GM12878 (cell line): ENCODE measurements around the gene AMPH. TPM values are rescaled to one million over a fixed set of nuclear protein-coding genes. Genes with fewer than 3 reads are reported as not detected.

Experiments used
- ATAC-seq: fragments of 200-7000 bp; cut with Tn5 transposase; 3 replicates; pipeline ENCODE4 v1.9.1; 2020; ENCODE audit warnings: mild to moderate bottlenecking, moderate library complexity
- BruUV-seq: library from RNA; stranded (reverse); fragments of 400-500 nt; replicated peaks from 2 replicates; lab custom pipeline; 2021; lab: Mats Ljungman, UMichigan
- CTCF ChIA-PET: fragments of 300-600 bp; sonication (Branson Sonifier 250); formaldehyde crosslinking; extraction: SDS; loops from one replicate; lab custom pipeline; 2021; ENCODE audit warnings: inconsistent platforms; lab: Yijun Ruan, JAX
- POLR2A ChIA-PET: fragments of 350-600 bp; formaldehyde crosslinking; extraction: SDS; loops from one replicate; lab custom pipeline; 2021; ENCODE audit warnings: inconsistent platforms; lab: Charles Lee
- RAD21 ChIA-PET: fragments of 300-600 bp; sonication (Branson Sonifier 250); formaldehyde crosslinking; loops from one replicate; lab custom pipeline; 2023; ENCODE audit warnings: antibody characterized with exemption; ENCODE audit not compliant: unreplicated experiment; lab: Charles Lee
- SMC1A ChIA-PET: fragments of 300-600 bp; sonication (Branson Sonifier 250); formaldehyde crosslinking; loops from one replicate; lab custom pipeline; 2023; ENCODE audit not compliant: unreplicated experiment, uncharacterized antibody; lab: Charles Lee
- DNase-seq: peaks from one replicate; pipeline ENCODE4 v3.0.0-alpha.2; 2011; ENCODE audit warnings: low read depth, low spot score
- FAIRE-seq: peaks from 3 replicates; lab custom pipeline; 2011; peaks lifted over from hg19 to GRCh38; lab: Jason Lieb, UNC
- H2AFZ ChIP-seq: 2 replicates; pipeline ENCODE4 v1.6.0; 2011; ENCODE audit warnings: low read depth, low read length, control low read depth; ENCODE audit not compliant: control insufficient read depth
- H3K27ac ChIP-seq: 2 replicates; pipeline ENCODE4 v1.5.1; 2011; ENCODE audit warnings: control low read depth; ENCODE audit not compliant: control insufficient read depth, insufficient read depth
- H3K27me3 ChIP-seq, 2 experiments: replicated peaks in 1 of 2; 2 replicates each; pipeline versions ENCODE4 v1.6.0 to v1.6.1; 2011; ENCODE audit warnings: low read length in 1 of 2; ENCODE audit not compliant: control insufficient read depth in 2 of 2, insufficient read depth in 2 of 2
- H3K36me3 ChIP-seq, 2 experiments: 2 replicates each; pipeline ENCODE4 v1.5.1; 2011; ENCODE audit warnings: low read length in 1 of 2; ENCODE audit not compliant: control insufficient read depth in 2 of 2, insufficient read depth in 2 of 2
- H3K4me1 ChIP-seq: 2 replicates; pipeline ENCODE4 v1.6.1; 2011; ENCODE audit warnings: mild to moderate bottlenecking, low read length, moderate library complexity, mixed read lengths; ENCODE audit not compliant: control insufficient read depth, insufficient read depth
- H3K4me2 ChIP-seq: 2 replicates; pipeline ENCODE4 v1.6.0; 2011; ENCODE audit warnings: control low read depth; ENCODE audit not compliant: control insufficient read depth, insufficient read depth
- H3K4me3 ChIP-seq: fragments of 200-600 bp; sonication (generic); 2 replicates; pipeline ENCODE4 v1.5.1; 2016
- H3K79me2 ChIP-seq: 2 replicates; pipeline ENCODE4 v1.6.0; 2011; ENCODE audit warnings: low read length; ENCODE audit not compliant: control insufficient read depth, insufficient read depth
- H3K9ac ChIP-seq: 2 replicates; pipeline ENCODE4 v1.8.0; 2011; ENCODE audit warnings: low read length, control low read depth, mixed read lengths; ENCODE audit not compliant: control insufficient read depth, insufficient read depth
- H3K9me3 ChIP-seq: replicated peaks from 3 replicates; pipeline ENCODE4 v1.5.1; 2011; ENCODE audit warnings: mild to moderate bottlenecking, low read length; ENCODE audit not compliant: control insufficient read depth, insufficient read depth
- H4K20me1 ChIP-seq: 2 replicates; pipeline ENCODE4 v1.6.0; 2011; ENCODE audit not compliant: control insufficient read depth, insufficient read depth
- CBFB ChIP-seq: IDR thresholded peaks from 2 replicates; pipeline ENCODE4 v1.6.1; 2016; ENCODE audit warnings: antibody characterized with exemption, low read depth
- CHD1 ChIP-seq: IDR thresholded peaks from 2 replicates; pipeline ENCODE4 v1.6.1; 2012; ENCODE audit warnings: low read depth, low read length, improper control_type of control experiment
- ESRRA ChIP-seq: IDR thresholded peaks from 2 replicates; pipeline ENCODE4 v1.6.1; 2012; ENCODE audit warnings: mild to moderate bottlenecking, low read length, improper control_type of control experiment
- FOXM1 ChIP-seq: IDR thresholded peaks from 2 replicates; pipeline ENCODE4 v1.6.1; 2012; ENCODE audit warnings: low read depth, mild to moderate bottlenecking, inconsistent platforms, low read length, moderate library complexity
- IKZF1 ChIP-seq: fragments of 450-650 bp; conservative IDR thresholded peaks from 2 replicates; pipeline ENCODE4 v1.6.1; 2017; ENCODE audit warnings: antibody characterized with exemption, mild to moderate bottlenecking
- IRF4 ChIP-seq: IDR thresholded peaks from 2 replicates; pipeline ENCODE4 v1.6.1; 2011; ENCODE audit warnings: low read depth, low read length
- JUND ChIP-seq: IDR thresholded peaks from 2 replicates; pipeline ENCODE4 v1.6.1; 2012; ENCODE audit warnings: low read depth, mild to moderate bottlenecking, low read length, improper control_type of control experiment, moderate library complexity
- LARP7 ChIP-seq: fragments of 450-650 bp; IDR thresholded peaks from 2 replicates; pipeline ENCODE4 v1.6.1; 2017; ENCODE audit warnings: mild to moderate bottlenecking
- MTA2 ChIP-seq: fragments of 450-650 bp; IDR thresholded peaks from 2 replicates; pipeline ENCODE4 v1.6.1; 2016; ENCODE audit warnings: low read depth, mild to moderate bottlenecking, moderate library complexity
- MXI1 ChIP-seq: fragments of 150-350 bp; IDR thresholded peaks from 2 replicates; pipeline ENCODE4 v1.6.1; 2011; ENCODE audit warnings: low read depth, mild to moderate bottlenecking, inconsistent platforms, low read length, improper control_type of control experiment
- NFXL1 ChIP-seq: fragments of 450-650 bp; IDR thresholded peaks from 2 replicates; pipeline ENCODE4 v1.6.1; 2017; ENCODE audit warnings: antibody characterized with exemption, mild to moderate bottlenecking, borderline replicate concordance
- NR2F1 ChIP-seq: fragments of 450-650 bp; conservative IDR thresholded peaks from 2 replicates; pipeline ENCODE4 v1.6.1; 2017; ENCODE audit warnings: mild to moderate bottlenecking
- POLR2AphosphoS2 ChIP-seq: IDR thresholded peaks from 2 replicates; pipeline ENCODE4 v1.6.1; 2011; ENCODE audit warnings: low read depth, mild to moderate bottlenecking, low read length, improper control_type of control experiment, moderate library complexity
- SMAD1 ChIP-seq: fragments of 450-650 bp; IDR thresholded peaks from 2 replicates; pipeline ENCODE4 v1.6.1; 2018; ENCODE audit warnings: mild to moderate bottlenecking, low read depth; ENCODE audit not compliant: partially characterized antibody
- STAT1 ChIP-seq: fragments of 450-650 bp; conservative IDR thresholded peaks from 2 replicates; pipeline ENCODE4 v1.6.1; 2014; ENCODE audit warnings: antibody characterized with exemption, mild to moderate bottlenecking
- TBL1XR1 ChIP-seq: IDR thresholded peaks from 2 replicates; pipeline ENCODE4 v1.6.1; 2012; ENCODE audit warnings: low read depth, low read length, improper control_type of control experiment
- TCF3 ChIP-seq: IDR thresholded peaks from 2 replicates; pipeline ENCODE4 v1.6.1; 2012; ENCODE audit warnings: low read depth, mild to moderate bottlenecking, low read length, borderline replicate concordance; ENCODE audit not compliant: insufficient read depth
- WGBS: methylation state at CpG from one replicate; pipeline ENCODE4 v1.1.6; 2016; ENCODE audit warnings: low lambda C conversion rate; ENCODE audit not compliant: insufficient replicate concordance, insufficient coverage; ENCODE audit errors: missing lambda C conversion rate; 5-methylcytosine and 5-hydroxymethylcytosine counted together
- in situ Hi-C: fragments of 300-500 bp; cut with MboI; formaldehyde crosslinking; loops from 9 replicates; pipeline ENCODE4 v1.14.3; 2018; ENCODE audit warnings: mixed read lengths
- intact Hi-C: fragments of 100-400 bp; cut with micrococcal nuclease; formaldehyde crosslinking; loops from one replicate; pipeline ENCODE4 v1.14.2; 2022; ENCODE audit not compliant: unreplicated experiment
- polyA plus RNA-seq, 11 experiments: library from polyadenylated mRNA; depleted of rRNA in 4 of 11; unstranded in 6 of 11; stranded (reverse) in 5 of 11; fragments of >200 nt; fragmentation: Nextera tagmentation in 4 of 11; fragmentation: Illumina TruSeq in 1 of 11; extraction: Ambion mirVana in 4 of 11; extraction: Trizol in 1 of 11; gene quantifications; 1 replicate in 1 of 11; 2 replicates in 10 of 11; pipeline versions ENCODE4 v1.2.1 to v1.2.3, GENCODE V29; 2011 to 2016; ENCODE audit warnings: inconsistent platforms in 2 of 11, missing spikeins in 2 of 11, low read depth in 1 of 11
- total RNA-seq, 4 experiments: library from RNA; depleted of rRNA in 3 of 4; stranded (reverse); fragments of >200 nt in 3 of 4; fragmentation: Illumina TruSeq in 1 of 4; extraction: Trizol in 1 of 4; gene quantifications; 2 replicates each; pipeline versions ENCODE4 v1.2.1 to v1.2.3, GENCODE V29; 2013 to 2021
- TF ChIP-seq, protein P1 (sequence below): fragments of 450-650 bp; IDR thresholded peaks from 2 replicates; pipeline ENCODE4 v1.6.1; 2017; ENCODE audit warnings: mild to moderate bottlenecking, low read depth, inconsistent platforms; ENCODE audit not compliant: poor library complexity, severe bottlenecking
- TF ChIP-seq, protein P2 (sequence below): fragments of 450-650 bp; IDR thresholded peaks from 2 replicates; pipeline ENCODE4 v1.6.1; 2017; ENCODE audit warnings: mild to moderate bottlenecking, moderate library complexity

Gene AMPH
- total and polyA plus RNA-seq, 10 of the 15 experiments (the other 5 are each of a cell fraction or from before 2014, with no cell fraction given), result 0.03 to 0.24 (median 0.08) TPM; not detected in 2

DNA sequence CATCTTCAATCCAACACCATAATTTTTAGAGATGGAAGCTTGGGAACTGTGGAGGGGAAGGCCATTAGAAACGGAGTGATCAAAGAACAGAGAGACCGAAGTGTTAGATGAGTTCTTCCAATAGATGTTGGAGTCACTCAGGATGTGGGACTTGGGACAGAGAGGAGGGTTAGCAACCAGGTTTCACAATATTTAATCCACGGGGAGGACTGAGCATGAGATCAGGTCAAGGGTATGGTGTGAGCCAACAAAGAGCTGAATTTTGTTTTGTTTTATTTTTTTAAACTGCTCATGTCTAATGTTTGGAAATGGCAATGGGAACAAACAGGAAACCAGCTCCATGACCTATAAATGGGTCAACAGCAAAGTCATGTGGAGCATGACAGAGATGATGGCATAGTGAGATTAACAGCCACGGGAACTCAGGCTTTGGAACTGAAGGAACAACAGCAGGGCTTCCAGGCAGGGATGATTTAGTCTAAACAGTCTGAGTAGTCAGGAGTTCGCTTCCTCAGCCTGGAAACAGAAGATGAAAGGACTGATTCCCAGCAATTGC, 38.9 kb upstream of the AMPH start (continued):
- no peak for TF ChIP-seq JUND
- no peak for TF ChIP-seq TBL1XR1
- TF ChIP-seq FOXM1, result no peak
- no peak for TF ChIP-seq ESRRA

DNA sequence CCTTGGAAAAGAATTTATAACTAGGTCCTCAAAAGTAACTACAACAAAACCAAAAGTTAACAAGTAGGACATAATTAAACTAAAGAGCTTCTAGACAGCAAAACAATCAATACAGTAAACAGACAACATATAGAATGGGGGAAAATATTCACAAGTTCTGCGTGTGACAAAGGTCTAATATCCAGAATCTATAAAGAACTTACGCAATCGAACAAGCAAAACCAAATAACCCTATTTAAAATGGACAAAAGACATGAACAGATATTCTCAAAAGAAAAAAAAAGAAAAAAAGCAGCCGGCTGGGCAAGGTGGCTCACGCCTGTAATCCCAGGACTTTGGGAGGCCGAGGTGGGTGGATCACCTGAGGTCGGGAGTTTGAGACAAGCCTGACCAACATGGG, 33.8 kb upstream of the AMPH start:
- FAIRE-seq (no peak), DNase-seq (no peak), ATAC-seq (no peak)
- Histone ChIP-seq H2AFZ (no peak overlapping the region), H3K36me3 (no peaks in the 10 kb centered on the region), H3K9ac (no peak overlapping the region), H4K20me1 (no peaks in the 10 kb centered on the region), H3K79me2 (no peaks in the 10 kb centered on the region), H3K9me3 (no peaks in the 10 kb centered on the region), H3K4me2 (no peak overlapping the region), H3K4me3 (no peak overlapping the region), H3K27me3 (no peaks in the 10 kb centered on the region), H3K4me1 (no peaks in the 10 kb centered on the region), H3K27ac (no peak overlapping the region)
- in situ Hi-C loops (loop anchor here (5.0 kb wide), 1 partner anchor 268 kb away; no protein-coding TSS in a partner anchor), intact Hi-C loops (no loop called here)
- POLR2A ChIA-PET, result no interaction called here
- SMC1A ChIA-PET, result interaction anchor here (1.5 kb wide), 1 partner anchor 265 kb away, joined by 3 read pairs; no protein-coding TSS in a partner anchor
- WGBS, result 42% methylated on average over 7 of the region's 7 CpGs
- CTCF ChIA-PET, result interaction anchor here (1.0 to 1.1 kb wide), 2 partner anchors 10 to 295 kb away, joined by 3 to 5 read pairs; no protein-coding TSS in a partner anchor
- BruUV-seq, result no TSS peak
- RAD21 ChIA-PET, result no interaction called here
- TF ChIP-seq TCF3, result no peak
- TF ChIP-seq MTA2, result no peak
- no peak for TF ChIP-seq IKZF1
- no peak for TF ChIP-seq NR2F1
- no peak for TF ChIP-seq SMAD1
- TF ChIP-seq CBFB, result no peak
- TF ChIP-seq, protein P1, sequence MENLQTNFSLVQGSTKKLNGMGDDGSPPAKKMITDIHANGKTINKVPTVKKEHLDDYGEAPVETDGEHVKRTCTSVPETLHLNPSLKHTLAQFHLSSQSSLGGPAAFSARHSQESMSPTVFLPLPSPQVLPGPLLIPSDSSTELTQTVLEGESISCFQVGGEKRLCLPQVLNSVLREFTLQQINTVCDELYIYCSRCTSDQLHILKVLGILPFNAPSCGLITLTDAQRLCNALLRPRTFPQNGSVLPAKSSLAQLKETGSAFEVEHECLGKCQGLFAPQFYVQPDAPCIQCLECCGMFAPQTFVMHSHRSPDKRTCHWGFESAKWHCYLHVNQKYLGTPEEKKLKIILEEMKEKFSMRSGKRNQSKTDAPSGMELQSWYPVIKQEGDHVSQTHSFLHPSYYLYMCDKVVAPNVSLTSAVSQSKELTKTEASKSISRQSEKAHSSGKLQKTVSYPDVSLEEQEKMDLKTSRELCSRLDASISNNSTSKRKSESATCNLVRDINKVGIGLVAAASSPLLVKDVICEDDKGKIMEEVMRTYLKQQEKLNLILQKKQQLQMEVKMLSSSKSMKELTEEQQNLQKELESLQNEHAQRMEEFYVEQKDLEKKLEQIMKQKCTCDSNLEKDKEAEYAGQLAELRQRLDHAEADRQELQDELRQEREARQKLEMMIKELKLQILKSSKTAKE, result no peak
- no peak for TF ChIP-seq IRF4
- no peak for TF ChIP-seq CHD1
- no peak for TF ChIP-seq LARP7
- no peak for TF ChIP-seq STAT1
- TF ChIP-seq NFXL1, result no peak
- TF ChIP-seq MXI1, result no peak
- TF ChIP-seq, protein P2, sequence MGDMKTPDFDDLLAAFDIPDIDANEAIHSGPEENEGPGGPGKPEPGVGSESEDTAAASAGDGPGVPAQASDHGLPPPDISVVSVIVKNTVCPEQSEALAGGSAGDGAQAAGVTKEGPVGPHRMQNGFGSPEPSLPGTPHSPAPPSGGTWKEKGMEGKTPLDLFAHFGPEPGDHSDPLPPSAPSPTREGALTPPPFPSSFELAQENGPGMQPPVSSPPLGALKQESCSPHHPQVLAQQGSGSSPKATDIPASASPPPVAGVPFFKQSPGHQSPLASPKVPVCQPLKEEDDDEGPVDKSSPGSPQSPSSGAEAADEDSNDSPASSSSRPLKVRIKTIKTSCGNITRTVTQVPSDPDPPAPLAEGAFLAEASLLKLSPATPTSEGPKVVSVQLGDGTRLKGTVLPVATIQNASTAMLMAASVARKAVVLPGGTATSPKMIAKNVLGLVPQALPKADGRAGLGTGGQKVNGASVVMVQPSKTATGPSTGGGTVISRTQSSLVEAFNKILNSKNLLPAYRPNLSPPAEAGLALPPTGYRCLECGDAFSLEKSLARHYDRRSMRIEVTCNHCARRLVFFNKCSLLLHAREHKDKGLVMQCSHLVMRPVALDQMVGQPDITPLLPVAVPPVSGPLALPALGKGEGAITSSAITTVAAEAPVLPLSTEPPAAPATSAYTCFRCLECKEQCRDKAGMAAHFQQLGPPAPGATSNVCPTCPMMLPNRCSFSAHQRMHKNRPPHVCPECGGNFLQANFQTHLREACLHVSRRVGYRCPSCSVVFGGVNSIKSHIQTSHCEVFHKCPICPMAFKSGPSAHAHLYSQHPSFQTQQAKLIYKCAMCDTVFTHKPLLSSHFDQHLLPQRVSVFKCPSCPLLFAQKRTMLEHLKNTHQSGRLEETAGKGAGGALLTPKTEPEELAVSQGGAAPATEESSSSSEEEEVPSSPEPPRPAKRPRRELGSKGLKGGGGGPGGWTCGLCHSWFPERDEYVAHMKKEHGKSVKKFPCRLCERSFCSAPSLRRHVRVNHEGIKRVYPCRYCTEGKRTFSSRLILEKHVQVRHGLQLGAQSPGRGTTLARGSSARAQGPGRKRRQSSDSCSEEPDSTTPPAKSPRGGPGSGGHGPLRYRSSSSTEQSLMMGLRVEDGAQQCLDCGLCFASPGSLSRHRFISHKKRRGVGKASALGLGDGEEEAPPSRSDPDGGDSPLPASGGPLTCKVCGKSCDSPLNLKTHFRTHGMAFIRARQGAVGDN, result no peak
- no peak for TF ChIP-seq POLR2AphosphoS2
